IMR-90 (cell line): Measurements from ENCODE around the gene IL20RA. TPM values are rescaled to one million over a fixed set of nuclear protein-coding genes. Genes with fewer than 3 reads are reported as not detected.

ENCODE experiments used
- ATAC-seq: fragments of 200-7000 bp; cut with Tn5 transposase; 2 replicates; pipeline ENCODE4 v1.9.1; 2020; ENCODE audit warnings: low read depth, mild to moderate bottlenecking, moderate library complexity
- BruUV-seq: library from RNA; stranded (reverse); fragments of 400-500 nt; replicated peaks from 2 replicates; lab custom pipeline; 2021; lab: Mats Ljungman, UMichigan
- CTCF ChIA-PET: fragments of 300-600 bp; formaldehyde crosslinking; extraction: SDS; loops from one replicate; lab custom pipeline; 2021; ENCODE audit warnings: antibody characterized with exemption; lab: Yijun Ruan, JAX
- POLR2A ChIA-PET: fragments of 300-600 bp; sonication (Branson Sonifier 250); formaldehyde crosslinking; loops from one replicate; lab custom pipeline; 2022; ENCODE audit warnings: antibody characterized with exemption; ENCODE audit not compliant: unreplicated experiment; lab: Charles Lee
- DNase-seq: peaks from one replicate; pipeline ENCODE4 v3.0.0; 2013
- H2AFZ ChIP-seq: replicated peaks from 2 replicates; pipeline ENCODE3; 2013; ENCODE audit warnings: low read length, mild to moderate bottlenecking; ENCODE audit not compliant: poor library complexity
- H2AK5ac ChIP-seq: 2 replicates; pipeline ENCODE4 v1.6.1; 2013; ENCODE audit warnings: low read depth, low read length, inconsistent platforms
- H2AK9ac ChIP-seq: replicated peaks from 2 replicates; pipeline ENCODE3; 2013; ENCODE audit warnings: mild to moderate bottlenecking, low read depth, low read length, moderate library complexity; ENCODE audit not compliant: poor library complexity
- H2BK120ac ChIP-seq: 2 replicates; pipeline ENCODE4 v1.6.1; 2013; ENCODE audit warnings: low read depth, low read length, inconsistent platforms
- H2BK15ac ChIP-seq: 3 replicates; pipeline ENCODE4 v1.6.1; 2013; ENCODE audit warnings: low read depth, low read length, inconsistent platforms
- H2BK20ac ChIP-seq: 2 replicates; pipeline ENCODE4 v1.6.1; 2013; ENCODE audit warnings: low read depth, mild to moderate bottlenecking, inconsistent platforms, low read length, moderate library complexity
- H2BK5ac ChIP-seq: 2 replicates; pipeline ENCODE4 v1.6.1; 2013; ENCODE audit warnings: mild to moderate bottlenecking, low read depth, low read length, inconsistent platforms; ENCODE audit not compliant: poor library complexity, severe bottlenecking
- H3K14ac ChIP-seq: replicated peaks from 2 replicates; pipeline ENCODE4 v1.6.1; 2013; ENCODE audit warnings: low read depth, low read length, inconsistent platforms
- H3K18ac ChIP-seq: 2 replicates; pipeline ENCODE4 v1.6.1; 2013; ENCODE audit warnings: low read depth, low read length, control low read depth
- H3K23ac ChIP-seq: 2 replicates; pipeline ENCODE4 v1.6.1; 2013; ENCODE audit warnings: low read depth, low read length, inconsistent platforms
- H3K27ac ChIP-seq: 2 replicates; pipeline ENCODE4 v1.5.1; 2013; ENCODE audit warnings: mild to moderate bottlenecking, control low read depth, low read length; ENCODE audit not compliant: insufficient read depth
- H3K27me3 ChIP-seq: 2 replicates; pipeline ENCODE4 v1.6.1; 2013; ENCODE audit warnings: low read length; ENCODE audit not compliant: control insufficient read depth, insufficient read depth
- H3K36me3 ChIP-seq: 2 replicates; pipeline ENCODE4 v1.6.1; 2013; ENCODE audit warnings: low read length, mixed read lengths; ENCODE audit not compliant: control insufficient read depth, insufficient read depth
- H3K4ac ChIP-seq: 2 replicates; pipeline ENCODE4 v1.6.1; 2013; ENCODE audit warnings: low read depth, low read length, inconsistent platforms
- H3K4me1 ChIP-seq: 2 replicates; pipeline ENCODE4 v1.6.1; 2013; ENCODE audit warnings: low read length, mixed read lengths; ENCODE audit not compliant: control insufficient read depth, insufficient read depth
- H3K4me2 ChIP-seq: 2 replicates; pipeline ENCODE4 v1.6.1; 2013; ENCODE audit warnings: low read depth, mild to moderate bottlenecking, control low read depth, low read length, moderate library complexity
- H3K4me3 ChIP-seq: 2 replicates; pipeline ENCODE4 v1.5.1; 2013; ENCODE audit warnings: low read depth, mild to moderate bottlenecking, control low read depth, low read length, moderate library complexity; ENCODE audit not compliant: insufficient read depth
- H3K56ac ChIP-seq: 2 replicates; pipeline ENCODE4 v1.6.1; 2013; ENCODE audit warnings: low read length, inconsistent platforms; ENCODE audit not compliant: insufficient read depth; ENCODE audit errors: extremely low read depth
- H3K79me1 ChIP-seq, 2 experiments: 2 replicates each; pipeline ENCODE4 v1.6.1; 2013; ENCODE audit warnings: low read length in 2 of 2, inconsistent platforms in 1 of 2, low read depth in 1 of 2
- H3K9ac ChIP-seq: 2 replicates; pipeline ENCODE4 v1.6.1; 2013; ENCODE audit warnings: low read depth, low read length, control low read depth
- H3K9me1 ChIP-seq: 2 replicates; pipeline ENCODE4 v1.6.1; 2013; ENCODE audit warnings: low read length, inconsistent platforms; ENCODE audit not compliant: insufficient read depth
- H3K9me3 ChIP-seq: 2 replicates; pipeline ENCODE4 v1.6.1; 2013; ENCODE audit warnings: low read length; ENCODE audit not compliant: control insufficient read depth, insufficient read depth
- H4K20me1 ChIP-seq: 2 replicates; pipeline ENCODE4 v1.6.1; 2013; ENCODE audit warnings: low read length, inconsistent platforms; ENCODE audit not compliant: insufficient read depth
- H4K5ac ChIP-seq: 2 replicates; pipeline ENCODE4 v1.6.1; 2013; ENCODE audit warnings: mild to moderate bottlenecking, low read depth, low read length, control low read depth
- H4K8ac ChIP-seq, 2 experiments: 2 replicates each; pipeline ENCODE4 v1.6.1; 2013; ENCODE audit warnings: low read depth in 2 of 2, low read length in 2 of 2, control low read depth in 1 of 2, inconsistent platforms in 1 of 2
- H4K91ac ChIP-seq: 2 replicates; pipeline ENCODE4 v1.6.1; 2013; ENCODE audit warnings: low read depth, low read length, inconsistent platforms; ENCODE audit not compliant: insufficient read depth
- BHLHE40 ChIP-seq: fragments of 150-350 bp; IDR thresholded peaks from 2 replicates; pipeline ENCODE4 v1.6.1; 2016; ENCODE audit warnings: mild to moderate bottlenecking, low read depth, low read length
- CEBPB ChIP-seq: IDR thresholded peaks from 2 replicates; pipeline ENCODE4 v1.6.1; 2012; ENCODE audit warnings: low read depth, low read length, improper control_type of control experiment
- CHD1 ChIP-seq: IDR thresholded peaks from 2 replicates; pipeline ENCODE4 v1.6.1; 2012; ENCODE audit warnings: low read depth, low read length, improper control_type of control experiment
- ELK1 ChIP-seq: fragments of 150-350 bp; IDR thresholded peaks from 2 replicates; pipeline ENCODE4 v1.6.1; 2016; ENCODE audit warnings: low read depth, mild to moderate bottlenecking, low read length, moderate library complexity, borderline replicate concordance
- MAFK ChIP-seq: IDR thresholded peaks from 2 replicates; pipeline ENCODE4 v1.6.1; 2012; ENCODE audit warnings: low read depth, low read length, improper control_type of control experiment
- MXI1 ChIP-seq: IDR thresholded peaks from 2 replicates; pipeline ENCODE4 v1.6.1; 2012; ENCODE audit warnings: low read depth, mild to moderate bottlenecking, low read length, moderate library complexity, borderline replicate concordance
- POLR2A ChIP-seq: IDR thresholded peaks from 2 replicates; pipeline ENCODE4 v1.6.1; 2012; ENCODE audit warnings: mild to moderate bottlenecking, low read depth, low read length
- RAD21 ChIP-seq: IDR thresholded peaks from 2 replicates; pipeline ENCODE4 v1.6.1; 2012; ENCODE audit warnings: low read length, improper control_type of control experiment
- WGBS, 2 experiments: methylation state at CpG; one replicate each; pipeline versions ENCODE4 v1.1.5 to v1.1.7; 2013; ENCODE audit warnings: missing lambda C conversion rate in 2 of 2; ENCODE audit not compliant: insufficient read length in 1 of 2; ENCODE audit errors: extremely low coverage in 2 of 2; 5-methylcytosine and 5-hydroxymethylcytosine counted together
- dilution Hi-C: fragments of 300-500 bp; cut with HindIII; formaldehyde crosslinking; loops from one replicate; pipeline ENCODE4 v1.14.3; 2018; ENCODE audit warnings: low sequenced_read_pairs; ENCODE audit not compliant: unreplicated experiment
- in situ Hi-C: fragments of 300-500 bp; cut with MboI; formaldehyde crosslinking; loops from 3 replicates; pipeline ENCODE4 v1.14.3; 2019; ENCODE audit warnings: low sequenced_read_pairs, inconsistent platforms, mixed read lengths
- intact Hi-C: fragments of 100-400 bp; cut with micrococcal nuclease; formaldehyde crosslinking; loops from 2 replicates; pipeline ENCODE4 v1.10.0; 2022
- polyA plus RNA-seq, 3 experiments: library from polyadenylated mRNA; depleted of rRNA; stranded (reverse); fragments of >200 nt; gene quantifications; 2 replicates each; pipeline ENCODE4 v1.2.3, GENCODE V29; 2012; ENCODE audit warnings: low replicate concordance in 1 of 3
- total RNA-seq: library from RNA; depleted of rRNA; stranded (reverse); fragments of >200 nt; gene quantifications from 2 replicates; pipeline ENCODE4 v1.2.3, GENCODE V29; 2012

The IL20RA gene
- total and polyA plus RNA-seq, 2 of the 4 experiments (the other 2 are of a cell fraction) = 0.02 TPM; not detected in 1

GRCh38 chr6:137006056-137006455 lies 38.7 kb downstream of the IL20RA start:
- Histone ChIP-seq H2BK5ac (no peak overlapping the region), H4K91ac (no peak overlapping the region), H3K36me3 (no peaks in the 10 kb centered on the region), H3K9ac (no peak overlapping the region), H2BK20ac (no peak overlapping the region), H4K20me1 (no peaks in the 10 kb centered on the region), H2AK5ac (no peak overlapping the region), H3K4me2 (no peak overlapping the region), H2AFZ (no peak overlapping the region), H4K5ac (no peak overlapping the region), H3K9me1 (no peaks in the 10 kb centered on the region), H3K4ac (no peak overlapping the region), H3K14ac (no peak overlapping the region), H3K27ac (no peak overlapping the region), H3K18ac (no peak overlapping the region), H3K4me3 (no peak overlapping the region), H3K4me1 (no peaks in the 10 kb centered on the region), H2AK9ac (no peak overlapping the region), H2BK120ac (no peak overlapping the region), H3K23ac (no peak overlapping the region), H4K8ac (no peak overlapping the region), H3K56ac (no peak overlapping the region), H3K27me3 (peaks cover 9% of the 10 kb centered on the region), H2BK15ac (no peak overlapping the region), H3K79me1 (no peaks in the 10 kb centered on the region), H3K9me3 (no peaks in the 10 kb centered on the region)
- TF ChIP-seq MAFK (no peak), ELK1 (no peak), RAD21 (no peak), MXI1 (no peak), CEBPB (no peak), CHD1 (no peak), POLR2A (no peak), BHLHE40 (no peak)
- CTCF ChIA-PET = no interaction called here
- 100% methylated on average over 1 of the region's 9 CpGs; no CpG with 5 or more reads in 1 of the 2 experiments for WGBS, 2 experiments
- in situ Hi-C loops (no loop called here), dilution Hi-C loops (no loop called here), intact Hi-C loops (no loop called here)
- ATAC-seq = no peak
- no peak for DNase-seq
- POLR2A ChIA-PET = no interaction called here
- no TSS peak for BruUV-seq
